ENCODE results near the gene KSR1. TPM values are rescaled to one million over a fixed set of nuclear protein-coding genes. Genes with fewer than 3 reads are reported as not detected.

Gene KSR1
- polyA plus RNA-seq, 1 of the 3 experiments (the other 2 are of a cell fraction): 7.5 TPM

GRCh38 chr17:27597188-27597580 lies 140.9 kb downstream of the KSR1 start:
- H3K4me2 ChIP-seq: no peak overlapping the region
- H3K9me3 ChIP-seq: no peaks in the 10 kb centered on the region
- no peak overlapping the region for H3K4me3 ChIP-seq (ENCODE audit: low read depth in 2 of 2, low read length in 1 of 2)
- no peaks in the 10 kb centered on the region for H3K9me2 ChIP-seq
- H2AFZ ChIP-seq (ENCODE audit: low read depth): no peak overlapping the region
- CTCF ChIA-PET: interaction anchor here (0.8 to 15.0 kb wide), 10 partner anchors 12 to 360 kb away, joined by 3 to 222 read pairs (median 6); partner anchors contain the start of gene KSR1
- H3K4me1 ChIP-seq (ENCODE audit: control insufficient read depth in 1 of 2, insufficient read depth in 2 of 2, low read depth in 1 of 2, low read length in 1 of 2): peaks cover 0 to 24% of the 10 kb centered on the region in 2 experiments; a peak in 2 of 4 replicates
- H3F3A ChIP-seq (replicated peaks; ENCODE audit: insufficient read depth): peaks cover 4% of the 10 kb centered on the region
- peak overlapping the region in 1 of 2 experiments; percentile 76; a peak in 2 of 4 replicates for H3K27ac ChIP-seq (ENCODE audit: low read depth in 2 of 2, low read length in 1 of 2)
- no peak for DNase-seq
- 92% methylated on average over 10 of the region's 10 CpGs for WGBS (ENCODE audit: low lambda C conversion rate)
- TF ChIP-seq MAX (IDR thresholded peaks at IDR 0.05; ENCODE audit: low read depth): no peak
- TF ChIP-seq REST (IDR thresholded peaks at IDR 0.05; ENCODE audit: low read depth, low read length): no peak
- TF ChIP-seq FOSL2 (IDR thresholded peaks at IDR 0.05; ENCODE audit: borderline replicate concordance, low read depth): no peak
- TF ChIP-seq ELF1 (IDR thresholded peaks at IDR 0.05): no peak
- TF ChIP-seq RFX5 (IDR thresholded peaks at IDR 0.05; ENCODE audit: low read length): no peak
- TF ChIP-seq USF1 (IDR thresholded peaks at IDR 0.05; ENCODE audit: borderline replicate concordance, low read depth): no peak
- TF ChIP-seq EP300 (IDR thresholded peaks at IDR 0.05; ENCODE audit: borderline replicate concordance in 1 of 2, low read depth in 1 of 2, low read length in 1 of 2): no peak
- no peak for TF ChIP-seq TCF12 (IDR thresholded peaks at IDR 0.05)
- no peak for TF ChIP-seq SMC3 (IDR thresholded peaks at IDR 0.05; ENCODE audit: low read depth, low read length)
- no peak for TF ChIP-seq PBX3 (IDR thresholded peaks at IDR 0.05)
- no peak for TF ChIP-seq FOXJ3 (CRISPR knock-in tag; IDR thresholded peaks at IDR 0.05)
- no peak for TF ChIP-seq NRF1 (IDR thresholded peaks at IDR 0.05; ENCODE audit: low read depth, low read length)
- TF ChIP-seq EZH2phosphoT487 (IDR thresholded peaks at IDR 0.05; ENCODE audit: borderline replicate concordance, low read depth): no peak
- no peak for TF ChIP-seq POLR2AphosphoS5 (IDR thresholded peaks at IDR 0.05; ENCODE audit: low read depth, low read length)
- no peak for TF ChIP-seq ZBTB33 (IDR thresholded peaks at IDR 0.05; ENCODE audit: borderline replicate concordance, low read depth)
- no peak for TF ChIP-seq RXRA (IDR thresholded peaks at IDR 0.05; ENCODE audit: borderline replicate concordance, low read depth)
- TF ChIP-seq IRF3 (IDR thresholded peaks at IDR 0.05; ENCODE audit: low read depth, low read length): no peak
- POLR2A ChIA-PET: interaction anchor here (0.6 kb wide), 1 partner anchor 139 kb away, joined by 3 read pairs; no protein-coding TSS in a partner anchor
- H3K9ac ChIP-seq: no peak overlapping the region
- H3K79me2 ChIP-seq (ENCODE audit: insufficient read depth): no peaks in the 10 kb centered on the region
- H4K20me1 ChIP-seq (ENCODE audit: insufficient read depth): no peaks in the 10 kb centered on the region
- H3K27me3 ChIP-seq (ENCODE audit: insufficient read depth): no peaks in the 10 kb centered on the region
- peaks cover 0 to 18% of the 10 kb centered on the region in 2 experiments for H3K36me3 ChIP-seq (replicated peaks in 1 of 2; ENCODE audit: control insufficient read depth in 1 of 2, insufficient read depth in 2 of 2, low read length in 1 of 2)
